H1 (cell line): ENCODE results near the gene DHX57. TPM values are rescaled to one million over a fixed set of nuclear protein-coding genes. Genes with fewer than 3 reads are reported as not detected.

Experiments
- BRCA1 ChIP-seq: IDR thresholded peaks from 2 replicates; pipeline ENCODE4 v1.6.1; 2012; ENCODE audit warnings: low read depth, low read length, improper control_type of control experiment
- EGR1 ChIP-seq: IDR thresholded peaks from 2 replicates; pipeline ENCODE4 v1.6.1; 2011; ENCODE audit warnings: low read depth, low read length, borderline replicate concordance
- NRF1 ChIP-seq: IDR thresholded peaks from 2 replicates; pipeline ENCODE4 v1.6.1; 2011; ENCODE audit warnings: mild to moderate bottlenecking, low read depth, low read length, improper control_type of control experiment
- RBBP5 ChIP-seq: IDR thresholded peaks from 2 replicates; pipeline ENCODE4 v1.7.1; 2012; ENCODE audit warnings: low read depth, mild to moderate bottlenecking, inconsistent platforms, low read length, moderate library complexity, borderline replicate concordance
- SAP30 ChIP-seq: fragments of 300-600 bp; sonication (generic); IDR thresholded peaks from 2 replicates; pipeline ENCODE4 v1.7.1; 2012; ENCODE audit warnings: low read length, moderate library complexity, mild to moderate bottlenecking, inconsistent platforms; ENCODE audit not compliant: insufficient read depth, insufficient replicate concordance
- SP4 ChIP-seq: IDR thresholded peaks from 2 replicates; pipeline ENCODE4 v1.6.1; 2012; ENCODE audit warnings: low read length, inconsistent platforms
- TBP ChIP-seq: IDR thresholded peaks from 2 replicates; pipeline ENCODE4 v1.6.1; 2011; ENCODE audit warnings: low read depth, low read length, improper control_type of control experiment
- ZNF274 ChIP-seq: IDR thresholded peaks from 2 replicates; pipeline ENCODE4 v1.7.0; 2012; ENCODE audit warnings: low read length, borderline replicate concordance; ENCODE audit errors: extremely low read depth
- polyA plus RNA-seq, 7 experiments: library from polyadenylated mRNA; depleted of rRNA in 3 of 7; stranded (reverse) in 5 of 7; unstranded in 2 of 7; fragments of >200 nt in 5 of 7; fragments of 200-250 nt in 2 of 7; gene quantifications; 1 replicate in 5 of 7; 2 replicates in 1 of 7; 4 replicates in 1 of 7; pipeline versions ENCODE4 v1.2.1 to v1.2.3, GENCODE V29; 2011 to 2013; ENCODE audit warnings: missing spikeins in 2 of 7, mixed read lengths in 2 of 7
- total RNA-seq: library from RNA; stranded (reverse); fragmentation: NEBNext Ultra II Directional; extraction: Animal tissue kit (Norgen Biotek cat#: 25700); gene quantifications from 2 replicates; pipeline ENCODE4 v1.2.1, GENCODE V29; 2021

DHX57 gene
- total and polyA plus RNA-seq, 2 of the 8 experiments (the other 6 are each of a cell fraction or from before 2014, with no cell fraction given) = 10.7 to 32.9 TPM

- TF ChIP-seq BRCA1 (no peak), EGR1 (no peak), SP4 (no peak), ZNF274 (no peak), NRF1 (no peak), TBP (no peak), RBBP5 (no peak), SAP30 (no peak)
Measured at GRCh38 chr2:38797953-38798352, 77.8 kb downstream of the DHX57 start (continued).
